PC-3 (cell line): Measurements from ENCODE around the gene CEP83. TPM values are rescaled to one million over a fixed set of nuclear protein-coding genes. Genes with fewer than 3 reads are reported as not detected.
A peak's percentile ranks its signal among the peaks of the same experiment; 100 is the strongest.

Experiments
- ATAC-seq: fragments of 200-7000 bp; cut with Tn5 transposase; 2 replicates; pipeline ENCODE4 v1.9.1; 2020; ENCODE audit warnings: mild to moderate bottlenecking, moderate library complexity
- BruUV-seq: library from RNA; stranded (reverse); fragments of 400-500 nt; replicated peaks from 2 replicates; lab custom pipeline; 2021; lab: Mats Ljungman, UMichigan
- CTCF ChIA-PET: fragments of 300-600 bp; sonication (Branson Sonifier 250); formaldehyde crosslinking; loops from one replicate; lab custom pipeline; 2022; ENCODE audit warnings: antibody characterized with exemption; lab: Charles Lee
- POLR2A ChIA-PET: fragments of 300-600 bp; sonication (Branson Sonifier 250); formaldehyde crosslinking; loops from one replicate; lab custom pipeline; 2022; ENCODE audit warnings: antibody characterized with exemption; ENCODE audit not compliant: unreplicated experiment; lab: Charles Lee
- DNase-seq: peaks from one replicate; pipeline ENCODE4 v3.0.0-alpha.2; 2015
- H2AFZ ChIP-seq: fragments of 300-600 bp; sonication (generic); 2 replicates; pipeline ENCODE4 v1.6.0; 2016; ENCODE audit warnings: antibody characterized with exemption, low read length
- H3F3A ChIP-seq: fragments of 300-600 bp; sonication (generic); one replicate; pipeline ENCODE4 v1.6.0; 2017; ENCODE audit warnings: antibody characterized with exemption, low read length, control low read depth, mild to moderate bottlenecking; ENCODE audit not compliant: unreplicated experiment
- H3K27ac ChIP-seq: fragments of 300-600 bp; sonication (generic); 2 replicates; pipeline ENCODE4 v1.5.1; 2016; ENCODE audit warnings: mild to moderate bottlenecking, low read length
- H3K27me3 ChIP-seq: fragments of 300-600 bp; sonication (generic); 2 replicates; pipeline ENCODE4 v1.6.1; 2016; ENCODE audit warnings: low read length, mixed read lengths
- H3K36me3 ChIP-seq: fragments of 300-600 bp; sonication (generic); 2 replicates; pipeline ENCODE4 v1.6.1; 2016; ENCODE audit warnings: low read depth, mixed run types, low read length, mixed read lengths
- H3K4me1 ChIP-seq: fragments of 300-600 bp; sonication (generic); 2 replicates; pipeline ENCODE4 v1.5.1; 2016; ENCODE audit warnings: low read length; ENCODE audit not compliant: insufficient read depth
- H3K4me2 ChIP-seq: fragments of 300-600 bp; sonication (generic); 2 replicates; pipeline ENCODE4 v1.6.0; 2016; ENCODE audit warnings: low read length
- H3K4me3 ChIP-seq: fragments of 300-600 bp; sonication (generic); 2 replicates; pipeline ENCODE4 v1.5.1; 2016; ENCODE audit warnings: mild to moderate bottlenecking, low read length, mixed read lengths
- H3K79me2 ChIP-seq: fragments of 300-600 bp; sonication (generic); 2 replicates; pipeline ENCODE4 v1.6.1; 2017; ENCODE audit warnings: low read length, mixed read lengths
- H3K9ac ChIP-seq: fragments of 300-600 bp; sonication (generic); 2 replicates; pipeline ENCODE4 v1.6.0; 2016; ENCODE audit warnings: mild to moderate bottlenecking, low read length
- H3K9me2 ChIP-seq: fragments of 300-600 bp; sonication (generic); replicated peaks from 2 replicates; pipeline ENCODE4 v1.6.1; 2016; ENCODE audit warnings: mixed run types, low read length, mixed read lengths
- H3K9me3 ChIP-seq: fragments of 300-600 bp; sonication (generic); 2 replicates; pipeline ENCODE4 v1.6.1; 2016; ENCODE audit warnings: low read length, mixed read lengths
- H4K20me1 ChIP-seq: fragments of 300-600 bp; sonication (generic); 2 replicates; pipeline ENCODE4 v1.6.1; 2016; ENCODE audit warnings: low read length, mixed read lengths
- EZH2 ChIP-seq: fragments of 300-600 bp; sonication (generic); IDR thresholded peaks from one replicate; pipeline ENCODE4 v1.6.1; 2017; ENCODE audit warnings: antibody characterized with exemption, mild to moderate bottlenecking, low read length; ENCODE audit not compliant: unreplicated experiment
- EZH2phosphoT487 ChIP-seq: fragments of 300-600 bp; sonication (generic); IDR thresholded peaks from 2 replicates; pipeline ENCODE4 v1.6.1; 2018; ENCODE audit warnings: mild to moderate bottlenecking, antibody characterized with exemption, low read length, borderline replicate concordance
- intact Hi-C: fragments of 100-400 bp; cut with micrococcal nuclease; formaldehyde crosslinking; loops from 2 replicates; pipeline ENCODE4 v1.9.0; 2023
- total RNA-seq: library from RNA; depleted of rRNA; stranded (reverse); fragments of >200 nt; gene quantifications from 2 replicates; pipeline ENCODE4 v1.2.3, GENCODE V29; 2014
- TF ChIP-seq, protein P1 (sequence below): fragments of 300-600 bp; sonication (generic); conservative IDR thresholded peaks from 2 replicates; pipeline ENCODE4 v1.5.1; 2017; ENCODE audit warnings: antibody characterized with exemption, low read depth, mild to moderate bottlenecking, low read length

The CEP83 gene
- total RNA-seq, 1 experiment from 2014 or later, result 11.8 TPM

DNA sequence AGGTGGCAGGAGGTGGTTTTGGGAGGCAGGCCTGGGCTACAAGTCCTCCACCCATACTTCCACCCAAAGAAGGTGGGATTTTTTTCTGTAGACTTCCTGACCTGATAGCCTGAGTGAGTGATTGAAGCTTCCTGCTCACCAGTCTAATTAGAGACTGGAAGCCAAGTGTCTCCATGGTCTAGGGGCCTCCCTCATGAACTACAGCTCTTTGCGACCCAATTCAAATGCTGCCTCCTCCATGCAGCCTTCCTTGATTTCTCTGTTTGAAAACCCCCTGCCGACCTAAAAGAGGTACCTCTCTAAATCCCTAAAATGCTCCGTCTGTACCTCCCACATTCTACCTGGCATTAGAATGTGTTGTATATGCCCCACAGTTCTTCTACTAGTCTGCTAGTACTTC lies 186.4 kb downstream of the CEP83 start:
- POLR2A ChIA-PET, result no interaction called here
- Histone ChIP-seq H3K79me2 (no peaks in the 10 kb centered on the region), H3K9me3 (no peaks in the 10 kb centered on the region), H3F3A (no peaks in the 10 kb centered on the region), H2AFZ (no peak overlapping the region), H3K27me3 (no peaks in the 10 kb centered on the region), H3K4me1 (no peaks in the 10 kb centered on the region), H3K9me2 (no peaks in the 10 kb centered on the region), H3K36me3 (no peaks in the 10 kb centered on the region), H3K4me2 (no peak overlapping the region), H3K9ac (no peak overlapping the region), H3K4me3 (no peak overlapping the region), H3K27ac (no peak overlapping the region), H4K20me1 (no peaks in the 10 kb centered on the region)
- intact Hi-C loops, result no loop called here
- DNase-seq, result no peak
- ATAC-seq, result no peak
- BruUV-seq, result no TSS peak
- no peak for TF ChIP-seq EZH2phosphoT487
- TF ChIP-seq EZH2, result no peak
- TF ChIP-seq, protein P1, sequence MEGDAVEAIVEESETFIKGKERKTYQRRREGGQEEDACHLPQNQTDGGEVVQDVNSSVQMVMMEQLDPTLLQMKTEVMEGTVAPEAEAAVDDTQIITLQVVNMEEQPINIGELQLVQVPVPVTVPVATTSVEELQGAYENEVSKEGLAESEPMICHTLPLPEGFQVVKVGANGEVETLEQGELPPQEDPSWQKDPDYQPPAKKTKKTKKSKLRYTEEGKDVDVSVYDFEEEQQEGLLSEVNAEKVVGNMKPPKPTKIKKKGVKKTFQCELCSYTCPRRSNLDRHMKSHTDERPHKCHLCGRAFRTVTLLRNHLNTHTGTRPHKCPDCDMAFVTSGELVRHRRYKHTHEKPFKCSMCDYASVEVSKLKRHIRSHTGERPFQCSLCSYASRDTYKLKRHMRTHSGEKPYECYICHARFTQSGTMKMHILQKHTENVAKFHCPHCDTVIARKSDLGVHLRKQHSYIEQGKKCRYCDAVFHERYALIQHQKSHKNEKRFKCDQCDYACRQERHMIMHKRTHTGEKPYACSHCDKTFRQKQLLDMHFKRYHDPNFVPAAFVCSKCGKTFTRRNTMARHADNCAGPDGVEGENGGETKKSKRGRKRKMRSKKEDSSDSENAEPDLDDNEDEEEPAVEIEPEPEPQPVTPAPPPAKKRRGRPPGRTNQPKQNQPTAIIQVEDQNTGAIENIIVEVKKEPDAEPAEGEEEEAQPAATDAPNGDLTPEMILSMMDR, result no peak
- CTCF ChIA-PET, result no interaction called here

DNA sequence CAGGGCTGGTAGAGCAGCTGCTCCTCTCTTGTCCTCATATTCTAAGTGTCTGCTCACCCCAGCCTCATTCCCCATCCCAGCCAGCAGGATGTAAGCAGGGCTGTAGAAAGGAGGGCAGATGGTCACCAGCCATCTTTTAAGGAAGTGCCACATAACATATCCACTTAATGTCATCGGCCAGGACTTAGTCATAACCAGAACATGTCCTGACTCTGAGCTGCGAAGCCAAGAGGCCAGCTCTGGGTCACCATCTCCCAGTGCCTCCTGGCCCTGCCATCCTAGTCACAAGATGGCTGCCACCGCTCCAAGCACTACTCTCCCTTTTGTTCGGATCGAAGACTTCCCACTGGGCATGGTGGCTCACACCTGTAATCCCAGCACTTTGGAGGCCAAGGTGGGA lies 187.4 kb downstream of the CEP83 start:
- Histone ChIP-seq H3K4me1 (no peaks in the 10 kb centered on the region), H3K27me3 (no peaks in the 10 kb centered on the region), H4K20me1 (no peaks in the 10 kb centered on the region), H3K27ac (no peak overlapping the region), H3K4me2 (no peak overlapping the region), H3K79me2 (no peaks in the 10 kb centered on the region), H3K36me3 (no peaks in the 10 kb centered on the region), H3K9ac (no peak overlapping the region), H2AFZ (no peak overlapping the region), H3F3A (no peaks in the 10 kb centered on the region), H3K9me3 (no peaks in the 10 kb centered on the region), H3K9me2 (no peaks in the 10 kb centered on the region), H3K4me3 (no peak overlapping the region)
- TF ChIP-seq, protein P1, result no peak
- intact Hi-C loops, result no loop called here
- ChIA-PET POLR2A (no interaction called here), CTCF (no interaction called here)
- ATAC-seq (no peak), DNase-seq (no peak)
- BruUV-seq, result no TSS peak

DNA sequence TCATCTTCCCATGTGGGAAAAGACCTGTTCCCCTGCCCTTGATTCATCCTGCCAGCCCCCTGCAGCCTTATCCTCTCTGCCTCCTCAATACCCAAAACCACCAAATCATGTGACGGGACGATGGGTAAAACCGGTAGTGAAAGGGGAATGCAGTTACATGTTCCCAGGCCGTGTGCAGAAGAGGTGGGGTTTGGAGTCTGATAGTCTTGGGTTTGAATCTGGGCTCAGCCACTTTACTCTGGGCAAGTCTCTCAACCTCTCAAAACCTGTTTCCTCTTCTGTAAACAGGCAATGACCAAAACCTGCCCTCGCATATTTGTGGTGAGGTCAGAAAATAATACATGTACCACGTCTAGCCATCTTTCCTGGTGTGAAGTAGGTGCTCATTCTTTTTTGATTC lies 188.3 kb downstream of the CEP83 start:
- no peaks in the 10 kb centered on the region for H3K27me3 ChIP-seq
- H3K36me3 ChIP-seq, result no peaks in the 10 kb centered on the region
- ATAC-seq (no peak), DNase-seq (peak; percentile 24)
- BruUV-seq, result no TSS peak
- intact Hi-C loops, result no loop called here
- H3K9me2 ChIP-seq, result no peaks in the 10 kb centered on the region
- H3K4me3 ChIP-seq, result no peak overlapping the region
- H3K4me2 ChIP-seq, result no peak overlapping the region
- no peak overlapping the region for H3K27ac ChIP-seq
- H4K20me1 ChIP-seq, result no peaks in the 10 kb centered on the region
- no peak for TF ChIP-seq EZH2phosphoT487
- no peaks in the 10 kb centered on the region for H3K9me3 ChIP-seq
- no peaks in the 10 kb centered on the region for H3K79me2 ChIP-seq
- H2AFZ ChIP-seq, result no peak overlapping the region
- no peaks in the 10 kb centered on the region for H3F3A ChIP-seq
- ChIA-PET CTCF (no interaction called here), POLR2A (no interaction called here)
- no peak overlapping the region for H3K9ac ChIP-seq
- no peaks in the 10 kb centered on the region for H3K4me1 ChIP-seq
